ENCODE measurements around the gene AKR1C1. TPM values are rescaled to one million over a fixed set of nuclear protein-coding genes. Genes with fewer than 3 reads are reported as not detected.
A peak's percentile ranks its signal among the peaks of the same experiment; 100 is the strongest.
"Not testable (repeated sequence)": the region's sequence is repeated elsewhere in the genome, so short reads cannot be mapped to it uniquely, and the experiment has no call there.

Gene AKR1C1
- total RNA-seq, 2 donors from 2014 or later: 0.62 to 1.6 TPM

DNA sequence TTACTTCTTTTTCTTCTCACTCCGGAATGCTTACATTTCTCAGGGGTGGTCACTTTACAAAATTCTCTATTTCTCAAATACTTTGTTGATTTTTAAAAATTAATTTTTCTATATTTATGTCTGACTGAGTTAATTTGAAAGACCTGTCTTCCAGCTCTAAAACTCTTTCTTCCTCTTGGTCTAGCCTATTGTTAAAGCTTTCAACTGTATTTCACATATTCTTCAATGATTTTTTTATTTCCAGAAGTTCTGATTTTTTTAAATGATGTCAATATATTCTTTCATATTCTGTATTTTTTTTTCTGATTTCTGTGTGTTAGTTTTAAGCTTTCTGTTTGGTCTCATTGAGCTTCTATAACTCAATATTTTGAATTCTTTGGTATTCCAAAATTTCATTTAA lies 67.8 kb downstream of the AKR1C1 start:
- H3K27ac ChIP-seq (ENCODE audit: low read depth, low read length): no peak overlapping the region
- Mint-ChIP-seq H3K27ac (no peak overlapping the region), H3K36me3 (ENCODE audit: low read depth) (peaks cover 2% of the 10 kb centered on the region), H3K9me3 (peaks cover 40% of the 10 kb centered on the region), H3K4me1 (no peaks in the 10 kb centered on the region), H3K27me3 (ENCODE audit: insufficient read depth) (no peaks in the 10 kb centered on the region), H3K4me3 (no peak overlapping the region)
- no peaks in the 10 kb centered on the region for H3K4me1 ChIP-seq (ENCODE audit: control insufficient read depth, insufficient read depth, low read length)
- H3K9ac ChIP-seq (ENCODE audit: extremely low read depth, low read length, poor library complexity, severe bottlenecking): no peak overlapping the region
- TF ChIP-seq, protein P1, sequence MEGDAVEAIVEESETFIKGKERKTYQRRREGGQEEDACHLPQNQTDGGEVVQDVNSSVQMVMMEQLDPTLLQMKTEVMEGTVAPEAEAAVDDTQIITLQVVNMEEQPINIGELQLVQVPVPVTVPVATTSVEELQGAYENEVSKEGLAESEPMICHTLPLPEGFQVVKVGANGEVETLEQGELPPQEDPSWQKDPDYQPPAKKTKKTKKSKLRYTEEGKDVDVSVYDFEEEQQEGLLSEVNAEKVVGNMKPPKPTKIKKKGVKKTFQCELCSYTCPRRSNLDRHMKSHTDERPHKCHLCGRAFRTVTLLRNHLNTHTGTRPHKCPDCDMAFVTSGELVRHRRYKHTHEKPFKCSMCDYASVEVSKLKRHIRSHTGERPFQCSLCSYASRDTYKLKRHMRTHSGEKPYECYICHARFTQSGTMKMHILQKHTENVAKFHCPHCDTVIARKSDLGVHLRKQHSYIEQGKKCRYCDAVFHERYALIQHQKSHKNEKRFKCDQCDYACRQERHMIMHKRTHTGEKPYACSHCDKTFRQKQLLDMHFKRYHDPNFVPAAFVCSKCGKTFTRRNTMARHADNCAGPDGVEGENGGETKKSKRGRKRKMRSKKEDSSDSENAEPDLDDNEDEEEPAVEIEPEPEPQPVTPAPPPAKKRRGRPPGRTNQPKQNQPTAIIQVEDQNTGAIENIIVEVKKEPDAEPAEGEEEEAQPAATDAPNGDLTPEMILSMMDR (conservative IDR thresholded peaks at IDR 0.05): no peak
- 100% methylated on average over 1 of the region's 1 CpG; no CpG with 5 or more reads in 1 of the 2 experiments for WGBS, 2 experiments (ENCODE audit: insufficient coverage in 1 of 2, insufficient read length in 1 of 2)
- H3K4me3 ChIP-seq (ENCODE audit: low read length): peak overlapping the region; percentile 36
- H3K36me3 ChIP-seq (ENCODE audit: control insufficient read depth, insufficient read depth, low read length): no peaks in the 10 kb centered on the region
- no peak for DNase-seq
- H3K27me3 ChIP-seq (ENCODE audit: control insufficient read depth, insufficient read depth, low read length, poor library complexity, severe bottlenecking): no peaks in the 10 kb centered on the region
- H3K9me3 ChIP-seq (ENCODE audit: control insufficient read depth, low read length): peaks cover 46% of the 10 kb centered on the region

DNA sequence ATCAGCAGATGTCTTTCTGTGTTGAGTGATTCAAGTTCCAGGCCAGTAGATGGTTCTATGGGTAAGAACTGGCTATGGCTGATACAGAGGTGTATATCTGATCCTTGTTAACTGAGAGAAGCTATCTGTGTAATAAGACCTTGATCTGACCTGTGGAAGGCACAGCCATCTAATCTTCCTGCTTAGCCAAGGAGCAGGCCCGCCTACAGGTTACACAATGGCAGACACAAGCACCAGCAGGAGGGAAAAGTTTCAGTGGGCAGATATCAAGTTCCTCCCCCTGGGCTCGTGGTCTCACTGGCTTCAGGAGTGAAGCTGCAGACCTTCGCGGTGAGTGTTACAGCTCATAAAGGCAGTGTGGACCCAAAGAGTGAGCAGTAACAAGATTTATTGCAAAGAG lies 68.4 kb downstream of the AKR1C1 start:
- peaks cover 38% of the 10 kb centered on the region for H3K9me3 Mint-ChIP-seq
- not testable (repeated sequence) for H3K27me3 Mint-ChIP-seq (ENCODE audit: insufficient read depth); H3K4me1 Mint-ChIP-seq; H3K27ac ChIP-seq (ENCODE audit: low read depth, low read length); H3K4me3 Mint-ChIP-seq; H3K4me1 ChIP-seq (ENCODE audit: control insufficient read depth, insufficient read depth, low read length); H3K36me3 ChIP-seq (ENCODE audit: control insufficient read depth, insufficient read depth, low read length); H3K27me3 ChIP-seq (ENCODE audit: control insufficient read depth, insufficient read depth, low read length, poor library complexity, severe bottlenecking); DNase-seq; H3K27ac Mint-ChIP-seq; H3K36me3 Mint-ChIP-seq (ENCODE audit: low read depth); H3K9ac ChIP-seq (ENCODE audit: extremely low read depth, low read length, poor library complexity, severe bottlenecking)
- Histone ChIP-seq H3K4me3 (ENCODE audit: low read length) (peak overlapping the region; percentile 36), H3K9me3 (ENCODE audit: control insufficient read depth, low read length) (peaks cover 46% of the 10 kb centered on the region)
- WGBS, 2 experiments (ENCODE audit: insufficient coverage in 1 of 2, insufficient read length in 1 of 2): 84 to 90% methylated on average over 3 to 4 of the region's 4 CpGs

DNA sequence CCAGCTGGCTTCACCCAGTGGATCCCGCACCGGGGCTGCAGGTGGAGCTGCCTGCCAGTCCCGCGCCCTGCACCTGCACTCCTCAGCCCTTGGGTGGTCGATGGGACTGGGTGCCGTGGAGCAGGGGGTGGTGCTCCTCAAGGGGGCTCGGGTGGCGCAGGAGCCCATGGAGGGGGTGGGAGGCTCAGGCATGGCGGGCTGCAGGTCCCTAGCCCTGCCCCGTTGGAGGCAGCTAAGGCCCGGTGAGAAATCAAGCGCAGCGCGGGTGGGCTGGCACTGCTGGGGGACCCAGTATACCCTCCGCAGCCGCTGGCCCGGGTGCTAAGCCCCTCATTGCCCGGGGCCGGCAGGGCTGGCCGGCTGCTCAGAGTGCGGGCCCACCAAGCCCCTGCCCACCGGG lies 69.2 kb downstream of the AKR1C1 start:
- H3K27me3 Mint-ChIP-seq (ENCODE audit: insufficient read depth); H3K27me3 ChIP-seq (ENCODE audit: control insufficient read depth, insufficient read depth, low read length, poor library complexity, severe bottlenecking); H3K9ac ChIP-seq (ENCODE audit: extremely low read depth, low read length, poor library complexity, severe bottlenecking); H3K4me3 Mint-ChIP-seq; DNase-seq; H3K4me3 ChIP-seq (ENCODE audit: low read length); H3K36me3 ChIP-seq (ENCODE audit: control insufficient read depth, insufficient read depth, low read length); H3K4me1 ChIP-seq (ENCODE audit: control insufficient read depth, insufficient read depth, low read length); H3K36me3 Mint-ChIP-seq (ENCODE audit: low read depth); H3K27ac ChIP-seq (ENCODE audit: low read depth, low read length); H3K4me1 Mint-ChIP-seq; H3K27ac Mint-ChIP-seq: not testable (repeated sequence)
- peaks cover 46% of the 10 kb centered on the region for H3K9me3 ChIP-seq (ENCODE audit: control insufficient read depth, low read length)
- H3K9me3 Mint-ChIP-seq: peaks cover 38% of the 10 kb centered on the region
- 78 to 94% methylated on average over 4 to 22 of the region's 22 CpGs for WGBS, 2 experiments (ENCODE audit: insufficient coverage in 1 of 2, insufficient read length in 1 of 2)

Other genes with a start within 250 kb of the AKR1C1 start
- gene AKR1E2, start 137.2 kb upstream of the AKR1C1 start, total RNA-seq: 1 to 10 TPM; 5.7 to 6.4 TPM
- under 1 TPM; 0.33 to 0.89 TPM for gene AKR1C2, start 40.4 kb downstream of the AKR1C1 start, total RNA-seq
- 10 to 100 TPM in 1 of 2 donors, 1 to 10 TPM in 1; 6.1 to 28.9 TPM for gene AKR1C3, start 131.0 kb downstream of the AKR1C1 start, total RNA-seq
- not detected for gene AKR1C8, start 221.7 kb downstream of the AKR1C1 start, total RNA-seq
- not detected for gene AKR1C4, start 233.4 kb downstream of the AKR1C1 start, total RNA-seq

Data from endodermal cell (in vitro differentiated cells).